Renal cortex interstitium (tissue), 11 donors: Measurements from ENCODE around the gene WEE2. TPM values are rescaled to one million over a fixed set of nuclear protein-coding genes. Genes with fewer than 3 reads are reported as not detected.
"Not testable (repeated sequence)": the region's sequence is repeated elsewhere in the genome, so short reads cannot be mapped to it uniquely, and the experiment has no call there.

ENCODE experiments used
- DNase-seq, 11 donors: peaks; one replicate each; pipeline ENCODE4 v3.0.0-alpha.2; 2013; ENCODE audit warnings: low read depth in 9 of 11, low spot score in 4 of 11; ENCODE audit errors: extremely low read depth in 1 of 11
- polyA plus RNA-seq, 3 donors: library from polyadenylated mRNA; unstranded; fragments of 120-200 nt; gene quantifications; one replicate each; pipeline ENCODE4 v1.2.1, GENCODE V29; 2013; ENCODE audit not compliant: insufficient read length in 3 of 3

WEE2 gene
- polyA plus RNA-seq, 3 donors, result 0.10 to 0.33 (median 0.17) TPM

DNA sequence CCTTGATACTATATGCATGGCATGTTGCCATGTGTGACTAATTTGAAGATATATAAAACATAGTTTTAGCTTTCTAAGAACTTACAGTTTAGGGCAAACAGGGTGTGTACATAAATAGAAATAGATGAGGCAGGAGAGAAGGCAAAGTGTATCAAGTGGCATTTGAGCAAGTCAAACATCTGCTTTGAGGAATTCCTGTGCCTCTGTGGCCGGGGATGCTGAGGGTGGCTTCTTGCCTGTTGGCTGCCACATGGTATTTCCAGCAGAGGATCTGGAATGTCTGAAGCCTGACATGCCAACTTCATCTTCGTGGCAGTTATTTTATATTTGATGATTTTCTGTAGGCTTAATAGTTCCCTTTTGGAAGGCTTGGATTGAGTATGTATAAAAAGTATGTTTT, 36.0 kb downstream of the WEE2 start:
- no peak for DNase-seq

DNA sequence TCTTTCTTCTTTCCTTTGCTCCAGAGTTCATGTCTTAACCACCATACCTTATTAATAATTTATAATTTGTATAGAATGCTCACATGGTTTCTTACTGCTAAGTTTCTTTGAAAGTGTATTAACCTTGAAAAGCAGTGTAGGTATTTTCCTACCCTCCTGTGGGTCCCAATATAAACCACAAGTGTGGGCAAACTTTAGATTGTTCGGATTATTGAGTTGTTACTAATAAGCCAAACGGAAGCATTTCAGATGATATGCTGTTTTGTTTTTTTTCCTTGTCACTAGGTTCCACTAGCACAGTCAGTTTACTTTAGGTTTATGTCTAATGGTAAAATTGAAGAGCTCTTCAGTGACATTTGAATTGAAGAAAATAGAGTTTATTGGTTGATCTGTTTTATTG, 40.2 kb downstream of the WEE2 start:
- no peak for DNase-seq

DNA sequence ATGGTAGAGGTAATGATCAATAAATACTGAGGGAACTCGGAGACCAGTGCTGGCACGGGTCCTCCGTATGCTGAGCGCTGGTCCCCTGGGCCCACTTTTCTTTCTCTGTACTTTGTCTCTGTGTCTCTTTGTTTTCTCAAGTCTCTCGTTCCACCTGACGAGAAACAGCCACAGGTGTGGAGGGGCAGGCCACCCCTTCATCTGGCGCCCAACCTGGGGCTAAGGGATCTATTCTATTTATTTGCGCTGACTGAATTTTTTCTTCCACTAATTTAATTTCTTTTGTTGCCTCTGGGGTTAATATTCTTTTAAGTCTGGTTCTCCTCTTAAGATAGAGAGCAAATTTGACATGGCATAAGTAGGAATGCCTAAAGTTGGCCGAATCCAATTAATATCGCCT, 43.8 kb downstream of the WEE2 start:
- DNase-seq, result not testable (repeated sequence)

DNA sequence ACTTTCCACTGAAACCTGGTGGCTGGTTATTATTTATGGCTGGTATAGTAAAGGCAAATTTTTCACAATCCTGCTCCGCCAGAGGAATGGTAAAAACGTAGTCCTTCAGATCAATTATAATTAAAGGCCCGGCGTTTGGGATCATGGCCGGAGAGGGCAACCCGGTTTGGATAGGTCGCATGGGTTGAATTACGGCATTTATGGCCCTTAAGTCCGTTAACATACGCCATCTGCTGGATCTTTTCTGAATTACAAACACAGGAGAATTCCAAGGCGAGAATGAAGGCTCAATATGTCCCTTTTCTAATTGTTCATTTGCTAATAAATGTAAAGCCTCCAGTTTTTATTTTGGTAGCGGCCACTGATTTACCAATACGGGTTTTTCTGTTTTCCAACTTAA, 44.5 kb downstream of the WEE2 start:
- DNase-seq, result no peak

DNA sequence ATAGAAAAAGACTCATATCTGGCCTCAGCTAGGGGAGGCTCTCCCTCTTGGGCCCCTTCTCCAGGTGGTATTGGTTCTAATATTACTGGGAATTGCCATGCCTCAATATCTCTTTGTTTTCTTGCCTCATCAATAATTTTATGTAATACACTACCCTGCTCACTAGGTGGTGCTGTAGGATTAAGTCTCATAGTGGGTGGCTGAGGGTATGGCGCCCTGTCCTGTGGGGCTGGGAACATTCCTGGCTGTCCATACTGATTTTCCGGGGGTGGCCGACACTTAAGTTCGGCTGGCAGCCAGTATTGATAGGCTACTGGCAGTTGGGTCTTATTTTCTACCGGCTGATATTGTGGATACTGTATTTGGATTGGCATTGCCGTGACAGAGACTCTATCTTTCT, 46.8 kb downstream of the WEE2 start:
- DNase-seq, result no peak

DNA sequence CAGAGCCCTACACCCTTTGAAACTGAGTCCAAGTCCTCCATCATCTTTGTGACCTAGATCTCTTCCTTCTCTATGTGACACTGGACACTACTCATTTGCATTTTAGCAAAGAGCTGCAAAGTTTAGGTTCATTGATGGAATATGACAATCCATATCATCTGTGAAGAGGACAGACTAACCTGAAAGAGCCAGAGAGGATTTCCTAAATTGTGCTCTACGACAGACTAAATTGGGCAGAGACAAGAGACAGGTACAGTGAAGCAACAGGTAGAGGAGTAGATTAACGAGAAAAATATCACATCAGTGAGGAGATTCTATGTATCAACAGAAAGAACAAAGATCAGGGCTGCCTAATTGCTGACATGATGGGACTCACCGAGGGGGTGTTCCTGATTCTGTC, 55.6 kb downstream of the WEE2 start, which contains the start of gene TAS2R3:
TSS of gene TAS2R3 (plus strand) at position 301 of the 400 bp plus-strand sequence. CDS start at position 363, 62 bp downstream.
- DNase-seq, result no peak

DNA sequence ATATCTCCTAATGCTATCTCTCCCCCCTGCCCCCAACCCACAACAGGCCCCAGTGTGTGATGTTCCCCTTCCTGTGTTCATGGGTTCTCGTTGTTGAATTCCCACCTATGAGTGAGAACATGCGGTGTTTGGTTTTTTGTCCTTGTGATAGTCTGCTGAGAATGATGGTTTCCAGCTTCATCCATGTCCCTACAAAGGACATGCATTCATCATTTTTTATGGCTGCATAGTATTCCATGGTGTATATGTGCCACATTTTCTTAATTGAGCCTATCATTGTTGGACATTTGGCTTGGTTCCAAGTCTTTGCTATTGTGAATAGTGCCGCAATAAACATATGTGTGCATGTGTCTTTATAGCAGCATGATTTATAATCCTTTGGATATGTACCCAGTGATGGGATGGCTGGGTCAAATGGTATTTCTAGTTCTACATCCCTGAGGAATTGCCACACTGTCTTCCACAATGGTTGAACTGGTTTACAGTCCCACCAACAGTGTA, 62.0 kb downstream of the WEE2 start:
- not testable (repeated sequence) for DNase-seq

DNA sequence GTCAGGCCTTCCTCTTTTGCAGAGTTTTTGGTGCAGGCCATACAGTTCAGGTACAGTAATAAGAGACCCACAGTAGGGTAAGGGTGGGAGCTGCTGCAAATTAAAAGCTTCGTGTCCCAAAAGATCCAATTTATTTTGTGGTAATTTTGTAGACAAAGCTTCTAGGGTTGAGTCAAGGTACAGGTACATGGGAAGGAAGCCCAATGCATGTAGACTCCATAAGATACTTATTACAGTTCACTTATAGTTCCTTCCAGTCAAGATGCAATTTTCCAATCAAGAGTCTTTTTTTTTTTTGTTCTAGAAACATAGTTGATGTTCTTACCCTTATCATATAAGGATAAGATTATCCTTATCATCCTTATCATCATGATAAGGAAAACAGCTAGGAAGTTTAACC, 68.2 kb downstream of the WEE2 start, which contains the start of gene TAS2R4:
TSS of gene TAS2R4 (plus strand) at position 301 of the 400 bp plus-strand sequence. CDS start 1,815 bp downstream, outside the sequence.
- no peak for DNase-seq

Other genes starting within 250 kb of the WEE2 start
- gene AGK, start 156.9 kb upstream of the WEE2 start, polyA plus RNA-seq, result 10 to 100 TPM; 35.3 to 45.1 (median 38.4) TPM
- gene DENND11, start 6.2 kb upstream of the WEE2 start, polyA plus RNA-seq, result 10 to 100 TPM; 25.4 to 32.6 (median 28.7) TPM
- 100 to 1,000 TPM; 119 to 154 (median 136) TPM for gene SSBP1, start 30.0 kb downstream of the WEE2 start, polyA plus RNA-seq
- under 1 TPM; 0.65 to 0.92 (median 0.82) TPM for gene TAS2R3, start 55.7 kb downstream of the WEE2 start, polyA plus RNA-seq
- 1 to 10 TPM; 1.6 to 5.4 (median 1.6) TPM for gene TAS2R4, start 68.3 kb downstream of the WEE2 start, polyA plus RNA-seq
- gene TAS2R5, start 81.9 kb downstream of the WEE2 start, polyA plus RNA-seq, result 1 to 10 TPM; 3.0 to 9.8 (median 3.4) TPM
- gene PRSS37, start 133.1 kb downstream of the WEE2 start, polyA plus RNA-seq, result under 1 TPM; 0.27 to 0.68 (median 0.30) TPM
- gene OR9A4, start 208.0 kb downstream of the WEE2 start, polyA plus RNA-seq, result under 1 TPM in 1 of 3 donors, not detected in 2; 0.09 TPM
- under 1 TPM; 0.29 to 0.62 (median 0.34) TPM for gene CLEC5A, start 238.6 kb downstream of the WEE2 start, polyA plus RNA-seq